HG02943 (cell line): Measurements from ENCODE around the gene ARSG.
"Not testable (repeated sequence)": the region's sequence is repeated elsewhere in the genome, so short reads cannot be mapped to it uniquely, and the experiment has no call there.

Experiments
- ATAC-seq: cut with Tn5 transposase; IDR thresholded peaks from one replicate; pipeline ENCODE4 v1.9.1; 2021; ENCODE audit warnings: mild to moderate bottlenecking, low read depth, moderate library complexity; ENCODE audit not compliant: unreplicated experiment

Gene ARSG

GRCh38 chr17:68290955-68291835 is at the start of gene ARSG, which contains the start of gene SLC16A6:
TSS of gene ARSG (plus strand) at chr17:68291495. CDS start at chr17:68307494, 15,999 bp downstream.
TSS of gene SLC16A6 (minus strand) at chr17:68291127. CDS start at chr17:68278320, 12,807 bp downstream.
- ATAC-seq, result peak; percentile 44

GRCh38 chr17:68246271-68247028 is 44.8 kb upstream of the ARSG start:
- ATAC-seq, result no peak

- peak; percentile 92 for ATAC-seq
Observed at GRCh38 chr17:68247445-68248198, 43.7 kb upstream of the ARSG start, which contains the start of gene AMZ2. TSS of gene AMZ2 (plus strand) at chr17:68248043. CDS start at chr17:68250188, 2,145 bp downstream.

GRCh38 chr17:68248199-68248825 is 43.0 kb upstream of the ARSG start:
- ATAC-seq, result peak; percentile 23

- no peak for ATAC-seq
Observed at GRCh38 chr17:68248891-68249290, 42.4 kb upstream of the ARSG start.

- ATAC-seq, result no peak
Observed at GRCh38 chr17:68249354-68249765, 41.9 kb upstream of the ARSG start.

- not testable (repeated sequence) for ATAC-seq
Observed at GRCh38 chr17:68253426-68253825, 37.9 kb upstream of the ARSG start.

GRCh38 chr17:68255151-68255550 is 36.1 kb upstream of the ARSG start:
- ATAC-seq, result no peak

- no peak for ATAC-seq
Observed at GRCh38 chr17:68255731-68256538, 35.4 kb upstream of the ARSG start.

- not testable (repeated sequence) for ATAC-seq
Observed at GRCh38 chr17:68256701-68257100, 34.6 kb upstream of the ARSG start.

- ATAC-seq, result no peak
Observed at GRCh38 chr17:68257934-68258333, 33.4 kb upstream of the ARSG start.

- peak; percentile 92 for ATAC-seq
Observed at GRCh38 chr17:68258890-68259647, 32.2 kb upstream of the ARSG start.

GRCh38 chr17:68259648-68259951 is 31.7 kb upstream of the ARSG start:
- ATAC-seq, result not testable (repeated sequence)

- no peak for ATAC-seq
Observed at GRCh38 chr17:68260051-68260762, 31.1 kb upstream of the ARSG start.

- not testable (repeated sequence) for ATAC-seq
Observed at GRCh38 chr17:68262467-68262866, 28.8 kb upstream of the ARSG start.

- ATAC-seq, result peak; percentile 44
Observed at GRCh38 chr17:68263101-68263681, 28.1 kb upstream of the ARSG start.

- ATAC-seq, result not testable (repeated sequence)
Observed at GRCh38 chr17:68265833-68266232, 25.5 kb upstream of the ARSG start.

GRCh38 chr17:68273722-68274121 is 17.6 kb upstream of the ARSG start:
- ATAC-seq, result no peak
